DOHH2 (cell line): ENCODE measurements around the gene DIS3L2.
"Not testable (repeated sequence)": the region's sequence is repeated elsewhere in the genome, so short reads cannot be mapped to it uniquely, and the experiment has no call there.

Experiments
- H3F3A ChIP-seq: fragments of 200-600 bp; sonication (generic), shearing (Covaris generic); 2 replicates; pipeline ENCODE4 v1.6.0; 2016; ENCODE audit warnings: antibody characterized with exemption, mild to moderate bottlenecking; ENCODE audit not compliant: control insufficient read depth, insufficient read depth
- H3K27ac ChIP-seq: fragments of 200-600 bp; sonication (generic); 2 replicates; pipeline ENCODE4 v1.5.1; 2014; ENCODE audit warnings: low read depth, mild to moderate bottlenecking, low read length, moderate library complexity
- H3K27me3 ChIP-seq: fragments of 200-600 bp; sonication (generic); 2 replicates; pipeline ENCODE4 v1.6.1; 2014; ENCODE audit warnings: mild to moderate bottlenecking, low read length, mixed read lengths; ENCODE audit not compliant: control insufficient read depth
- H3K36me3 ChIP-seq: fragments of 200-600 bp; sonication (generic); 2 replicates; pipeline ENCODE4 v1.6.1; 2014; ENCODE audit warnings: mild to moderate bottlenecking, low read length, moderate library complexity, mixed read lengths; ENCODE audit not compliant: control insufficient read depth
- H3K4me1 ChIP-seq: fragments of 200-600 bp; sonication (generic); 2 replicates; pipeline ENCODE4 v1.6.1; 2014; ENCODE audit warnings: mild to moderate bottlenecking, low read length, mixed read lengths; ENCODE audit not compliant: control insufficient read depth
- H3K4me2 ChIP-seq: fragments of 200-600 bp; sonication (generic); 2 replicates; pipeline ENCODE4 v1.6.0; 2014; ENCODE audit warnings: mild to moderate bottlenecking, low read length, moderate library complexity
- H3K4me3 ChIP-seq: fragments of 200-600 bp; sonication (generic); 2 replicates; pipeline ENCODE4 v1.5.1; 2014; ENCODE audit warnings: mild to moderate bottlenecking, low read length, mixed read lengths
- H3K79me2 ChIP-seq: fragments of 200-600 bp; sonication (generic); 2 replicates; pipeline ENCODE4 v1.6.1; 2014; ENCODE audit warnings: mild to moderate bottlenecking, low read length, mixed read lengths; ENCODE audit not compliant: control insufficient read depth
- H3K9me2 ChIP-seq: fragments of 200-600 bp; sonication (generic); replicated peaks from 2 replicates; pipeline ENCODE4 v1.6.1; 2014; ENCODE audit warnings: mild to moderate bottlenecking, low read length, mixed read lengths; ENCODE audit not compliant: control insufficient read depth
- H3K9me3 ChIP-seq: fragments of 200-600 bp; sonication (generic); 2 replicates; pipeline ENCODE4 v1.6.1; 2014; ENCODE audit warnings: antibody characterized with exemption, low read length, mixed read lengths; ENCODE audit not compliant: control insufficient read depth, insufficient read depth
- H4K20me1 ChIP-seq: fragments of 200-600 bp; sonication (generic); 2 replicates; pipeline ENCODE4 v1.6.0; 2014; ENCODE audit warnings: low read depth, mild to moderate bottlenecking, antibody characterized with exemption, low read length, moderate library complexity; ENCODE audit not compliant: control insufficient read depth, insufficient read depth
- CTCF ChIP-seq: fragments of 200-600 bp; sonication (generic); IDR thresholded peaks from one replicate; pipeline ENCODE4 v1.5.1; 2014; ENCODE audit warnings: antibody characterized with exemption, mild to moderate bottlenecking, low read depth, low read length; ENCODE audit not compliant: poor library complexity, severe bottlenecking
- EZH2phosphoT487 ChIP-seq: fragments of 200-600 bp; sonication (generic); IDR thresholded peaks from 2 replicates; pipeline ENCODE4 v1.6.1; 2017; ENCODE audit warnings: borderline replicate concordance, mild to moderate bottlenecking, antibody characterized with exemption, low read length, moderate library complexity, mixed read lengths

The DIS3L2 gene

GRCh38 chr2:232323328-232323650 lies 361.8 kb downstream of the DIS3L2 start:
- Histone ChIP-seq H3K27ac (no peak overlapping the region), H3K27me3 (no peaks in the 10 kb centered on the region)

GRCh38 chr2:232323967-232324366 lies 362.5 kb downstream of the DIS3L2 start:
- not testable (repeated sequence) for H3K9me2 ChIP-seq, H3K27me3 ChIP-seq, H3K4me2 ChIP-seq

More at GRCh38 chr2:232323328-232323650, 361.8 kb downstream of the DIS3L2 start:
- H3K4me1 ChIP-seq, result peaks cover 6% of the 10 kb centered on the region
- H3K36me3 ChIP-seq, result no peaks in the 10 kb centered on the region
- no peaks in the 10 kb centered on the region for H3K9me2 ChIP-seq
- no peaks in the 10 kb centered on the region for H3K9me3 ChIP-seq
- H3K79me2 ChIP-seq, result no peaks in the 10 kb centered on the region
- H3K4me3 ChIP-seq, result no peak overlapping the region
- no peak overlapping the region for H3K4me2 ChIP-seq
- TF ChIP-seq CTCF (no peak), EZH2phosphoT487 (no peak)
- H3F3A ChIP-seq, result no peaks in the 10 kb centered on the region
- no peaks in the 10 kb centered on the region for H4K20me1 ChIP-seq

GRCh38 chr2:232324778-232325177 lies 363.3 kb downstream of the DIS3L2 start:
- TF ChIP-seq CTCF, result no peak
- no peak for TF ChIP-seq EZH2phosphoT487
- no peaks in the 10 kb centered on the region for H3K27me3 ChIP-seq
- no peaks in the 10 kb centered on the region for H4K20me1 ChIP-seq
- H3K9me3 ChIP-seq, result no peaks in the 10 kb centered on the region
- no peaks in the 10 kb centered on the region for H3F3A ChIP-seq
- no peaks in the 10 kb centered on the region for H3K36me3 ChIP-seq
- peaks cover 7% of the 10 kb centered on the region for H3K4me1 ChIP-seq
- H3K4me3 ChIP-seq, result no peak overlapping the region
- no peaks in the 10 kb centered on the region for H3K79me2 ChIP-seq
- H3K9me2 ChIP-seq, result no peaks in the 10 kb centered on the region
- H3K27ac ChIP-seq, result no peak overlapping the region
- no peak overlapping the region for H3K4me2 ChIP-seq

More at GRCh38 chr2:232323967-232324366, 362.5 kb downstream of the DIS3L2 start:
- H3K36me3 ChIP-seq, H4K20me1 ChIP-seq, H3K4me1 ChIP-seq, H3F3A ChIP-seq, H3K79me2 ChIP-seq, H3K4me3 ChIP-seq, H3K9me3 ChIP-seq, H3K27ac ChIP-seq: not testable (repeated sequence)

- Histone ChIP-seq H3K4me1 (peaks cover 7% of the 10 kb centered on the region), H3K4me2 (no peak overlapping the region), H3K36me3 (no peaks in the 10 kb centered on the region), H3K79me2 (no peaks in the 10 kb centered on the region), H3K27ac (no peak overlapping the region), H3F3A (no peaks in the 10 kb centered on the region), H3K27me3 (no peaks in the 10 kb centered on the region), H4K20me1 (no peaks in the 10 kb centered on the region), H3K9me2 (no peaks in the 10 kb centered on the region), H3K4me3 (no peak overlapping the region), H3K9me3 (no peaks in the 10 kb centered on the region)
- TF ChIP-seq EZH2phosphoT487 (no peak), CTCF (peak; percentile 55)
These were observed 364.1 kb downstream of the DIS3L2 start for GRCh38 chr2:232325324-232326273.
